Endodermal cell (in vitro differentiated cells): ENCODE results near the gene ARHGAP31. TPM values are rescaled to one million over a fixed set of nuclear protein-coding genes. Genes with fewer than 3 reads are reported as not detected.

Experiments used
- DNase-seq: peaks from one replicate; pipeline ENCODE4 v3.0.0-alpha.2; 2017
- H3K27ac ChIP-seq: 2 replicates; pipeline ENCODE4 v1.5.1; 2013; ENCODE audit warnings: mild to moderate bottlenecking, low read depth, low read length, moderate library complexity
- H3K27me3 ChIP-seq: 2 replicates; pipeline ENCODE4 v1.6.1; 2013; ENCODE audit warnings: mild to moderate bottlenecking, low read length, moderate library complexity; ENCODE audit not compliant: insufficient read depth, control insufficient read depth, poor library complexity, severe bottlenecking
- H3K36me3 ChIP-seq: 2 replicates; pipeline ENCODE4 v1.7.0; 2013; ENCODE audit warnings: mild to moderate bottlenecking, low read length, moderate library complexity; ENCODE audit not compliant: control insufficient read depth, insufficient read depth
- H3K4me1 ChIP-seq: one replicate; pipeline ENCODE4 v1.7.0; 2013; ENCODE audit warnings: low read length; ENCODE audit not compliant: control insufficient read depth, insufficient read depth
- H3K4me3 ChIP-seq: 2 replicates; pipeline ENCODE4 v1.5.1; 2013; ENCODE audit warnings: mild to moderate bottlenecking, low read length, moderate library complexity
- H3K9ac ChIP-seq: 2 replicates; pipeline ENCODE4 v1.6.1; 2013; ENCODE audit warnings: mild to moderate bottlenecking, low read length, moderate library complexity; ENCODE audit not compliant: poor library complexity, severe bottlenecking; ENCODE audit errors: extremely low read depth
- H3K9me3 ChIP-seq: 2 replicates; pipeline ENCODE4 v1.6.1; 2013; ENCODE audit warnings: mild to moderate bottlenecking, low read length, moderate library complexity; ENCODE audit not compliant: control insufficient read depth
- H3K27ac Mint-ChIP-seq: 2 replicates; pipeline ENCODE4 v1.8.0; 2020; ENCODE audit warnings: mixed read lengths
- H3K27me3 Mint-ChIP-seq: 2 replicates; pipeline ENCODE4 v1.8.0; 2021; ENCODE audit warnings: mild to moderate bottlenecking, mixed read lengths; ENCODE audit not compliant: insufficient read depth
- H3K36me3 Mint-ChIP-seq: 2 replicates; pipeline ENCODE4 v1.8.0; 2020; ENCODE audit warnings: low read depth, mixed read lengths
- H3K4me1 Mint-ChIP-seq: 2 replicates; pipeline ENCODE4 v1.8.0; 2020; ENCODE audit warnings: mixed read lengths
- H3K4me3 Mint-ChIP-seq: 2 replicates; pipeline ENCODE4 v1.8.0; 2020; ENCODE audit warnings: mild to moderate bottlenecking, moderate library complexity, mixed read lengths
- H3K9me3 Mint-ChIP-seq: 2 replicates; pipeline ENCODE4 v1.8.0; 2020; ENCODE audit warnings: mild to moderate bottlenecking, mixed read lengths
- CTCF ChIP-seq: fragments of 200-600 bp; sonication (generic); conservative IDR thresholded peaks from 2 replicates; pipeline ENCODE4 v1.5.0; 2021; ENCODE audit warnings: antibody characterized with exemption, mild to moderate bottlenecking
- WGBS, 2 experiments: methylation state at CpG; one replicate each; pipeline versions ENCODE4 v1.1.5 to v1.1.7; 2013; ENCODE audit warnings: missing lambda C conversion rate in 2 of 2, mixed read lengths in 1 of 2; ENCODE audit not compliant: insufficient coverage in 1 of 2, insufficient read length in 1 of 2; 5-methylcytosine and 5-hydroxymethylcytosine counted together
- total RNA-seq, 2 donors: library from RNA; stranded (reverse); fragmentation: NEBNext Ultra II Directional in 1 of 2; extraction: Animal tissue kit (Norgen Biotek cat#: 25700) in 1 of 2; gene quantifications; 2 replicates in 1 of 2; 3 replicates in 1 of 2; pipeline ENCODE4 v1.2.1, GENCODE V29; 2021

Gene ARHGAP31
- total RNA-seq, 2 donors from 2014 or later = 2.2 to 2.3 TPM

- Histone ChIP-seq H3K27ac (no peak overlapping the region), H3K4me1 (peaks cover 27% of the 10 kb centered on the region), H3K27me3 (no peaks in the 10 kb centered on the region), H3K9me3 (peaks cover 2% of the 10 kb centered on the region), H3K9ac (peak overlapping the region; percentile 36), H3K4me3 (peak overlapping the region; percentile 68), H3K36me3 (no peaks in the 10 kb centered on the region)
- peaks cover 43% of the 10 kb centered on the region for H3K4me1 Mint-ChIP-seq
- H3K4me3 Mint-ChIP-seq = no peak overlapping the region
- H3K27ac Mint-ChIP-seq = peak overlapping the region; percentile 84
- DNase-seq = no peak
- H3K36me3 Mint-ChIP-seq = peaks cover 9% of the 10 kb centered on the region
- TF ChIP-seq CTCF = no peak
- no peaks in the 10 kb centered on the region for H3K9me3 Mint-ChIP-seq
- H3K27me3 Mint-ChIP-seq = no peaks in the 10 kb centered on the region
These were observed 124.5 kb downstream of the ARHGAP31 start for GRCh38 chr3:119418641-119419040.

GRCh38 chr3:119420196-119420595, 126.0 kb downstream of the ARHGAP31 start:
- Histone ChIP-seq H3K9ac (no peak overlapping the region), H3K9me3 (peaks cover 17% of the 10 kb centered on the region), H3K27ac (no peak overlapping the region), H3K4me3 (peak overlapping the region; percentile 68), H3K36me3 (no peaks in the 10 kb centered on the region), H3K27me3 (no peaks in the 10 kb centered on the region), H3K4me1 (peaks cover 24% of the 10 kb centered on the region)
- peaks cover 12% of the 10 kb centered on the region for H3K9me3 Mint-ChIP-seq
- peak; percentile 76 for TF ChIP-seq CTCF
- peak; percentile 64 for DNase-seq
- peaks cover 36% of the 10 kb centered on the region for H3K4me1 Mint-ChIP-seq
- whole genome bisulfite sequencing, 2 experiments = 0 to 43% methylated on average over 1 to 2 of the region's 2 CpGs
- H3K27ac Mint-ChIP-seq = no peak overlapping the region
- H3K27me3 Mint-ChIP-seq = no peaks in the 10 kb centered on the region
- no peak overlapping the region for H3K4me3 Mint-ChIP-seq
- peaks cover 3% of the 10 kb centered on the region for H3K36me3 Mint-ChIP-seq

- H3K9me3 ChIP-seq = peaks cover 84% of the 10 kb centered on the region
- peaks cover 69% of the 10 kb centered on the region for H3K9me3 Mint-ChIP-seq
- H3K36me3 ChIP-seq = peaks cover 56% of the 10 kb centered on the region
- 100% methylated on average over 1 of the region's 1 CpG; no CpG with 5 or more reads in 1 of the 2 experiments for WGBS, 2 experiments
- H3K4me3 ChIP-seq = peak overlapping the region; percentile 68
- H3K9ac ChIP-seq = no peak overlapping the region
- no peaks in the 10 kb centered on the region for H3K4me1 ChIP-seq
- H3K4me1 Mint-ChIP-seq = no peaks in the 10 kb centered on the region
- no peak for DNase-seq
- H3K27ac Mint-ChIP-seq = no peak overlapping the region
- no peaks in the 10 kb centered on the region for H3K27me3 Mint-ChIP-seq
- H3K4me3 Mint-ChIP-seq = no peak overlapping the region
- no peaks in the 10 kb centered on the region for H3K27me3 ChIP-seq
- no peak overlapping the region for H3K27ac ChIP-seq
- H3K36me3 Mint-ChIP-seq = peaks cover 53% of the 10 kb centered on the region
- no peak for TF ChIP-seq CTCF
These were observed 133.5 kb downstream of the ARHGAP31 start for GRCh38 chr3:119427669-119428068.
